Smooth muscle cell (in vitro differentiated cells): Measurements from ENCODE around the gene DCPS. TPM values are rescaled to one million over a fixed set of nuclear protein-coding genes. Genes with fewer than 3 reads are reported as not detected.

Experiments used
- DNase-seq: peaks from one replicate; lab custom pipeline; 2025; ENCODE audit not compliant: unreplicated experiment; lab: John Stamatoyannopoulos, UW
- H2AFZ ChIP-seq: fragments of 200-600 bp; sonication (generic); 2 replicates; pipeline ENCODE4 v1.6.0; 2016; ENCODE audit warnings: antibody characterized with exemption, low read depth, mild to moderate bottlenecking
- H3F3A ChIP-seq: fragments of 200-600 bp; sonication (generic); 2 replicates; pipeline ENCODE4 v1.6.0; 2017; ENCODE audit warnings: antibody characterized with exemption, low read depth
- H3K27ac ChIP-seq: fragments of 200-600 bp; sonication (generic); 2 replicates; pipeline ENCODE4 v1.5.1; 2016; ENCODE audit warnings: low read depth, mild to moderate bottlenecking
- H3K27me3 ChIP-seq: fragments of 200-600 bp; sonication (generic); 2 replicates; pipeline ENCODE4 v1.6.1; 2016; ENCODE audit warnings: low read depth, mild to moderate bottlenecking
- H3K36me3 ChIP-seq: fragments of 200-600 bp; sonication (generic); 2 replicates; pipeline ENCODE4 v1.5.1; 2016; ENCODE audit warnings: low read depth
- H3K4me1 ChIP-seq: fragments of 200-600 bp; sonication (generic); 2 replicates; pipeline ENCODE4 v1.5.1; 2016; ENCODE audit warnings: low read depth
- H3K4me2 ChIP-seq: fragments of 200-600 bp; sonication (generic); 2 replicates; pipeline ENCODE4 v1.6.0; 2016; ENCODE audit warnings: mild to moderate bottlenecking
- H3K4me3 ChIP-seq: fragments of 200-600 bp; sonication (generic); 2 replicates; pipeline ENCODE4 v1.5.1; 2016; ENCODE audit warnings: mild to moderate bottlenecking
- H3K79me2 ChIP-seq: fragments of 200-600 bp; sonication (generic); 2 replicates; pipeline ENCODE4 v1.6.0; 2016; ENCODE audit warnings: low read depth, mild to moderate bottlenecking
- H3K9ac ChIP-seq: fragments of 200-600 bp; sonication (generic); 2 replicates; pipeline ENCODE4 v1.6.0; 2016; ENCODE audit warnings: low read depth
- H3K9me3 ChIP-seq: fragments of 200-600 bp; sonication (generic); replicated peaks from 2 replicates; pipeline ENCODE4 v1.5.1; 2016; ENCODE audit warnings: low read depth
- H4K20me1 ChIP-seq: fragments of 200-600 bp; sonication (generic); 2 replicates; pipeline ENCODE4 v1.6.0; 2016; ENCODE audit warnings: low read depth
- CTCF ChIP-seq: fragments of 200-600 bp; sonication (generic); IDR thresholded peaks from 2 replicates; pipeline ENCODE4 v1.5.1; 2017; ENCODE audit warnings: borderline replicate concordance, mild to moderate bottlenecking, antibody characterized with exemption; ENCODE audit not compliant: insufficient read depth, poor library complexity, severe bottlenecking
- WGBS: methylation state at CpG from one replicate; pipeline ENCODE4 v1.1.7; 2016; ENCODE audit warnings: low lambda C conversion rate; 5-methylcytosine and 5-hydroxymethylcytosine counted together
- polyA plus RNA-seq: library from polyadenylated mRNA; unstranded; fragments of >200 nt; fragmentation: Nextera tagmentation; extraction: Ambion mirVana; gene quantifications from 2 replicates; pipeline ENCODE4 v1.2.1, GENCODE V29; 2016
- total RNA-seq: library from RNA; depleted of rRNA; stranded (reverse); fragments of >200 nt; gene quantifications from 2 replicates; pipeline ENCODE4 v1.2.3, GENCODE V29; 2014

DCPS gene
- total and polyA plus RNA-seq, 2 experiments from 2014 or later = 19.0 to 25.4 TPM

GRCh38 chr11:126279191-126279590 lies 24.7 kb upstream of the DCPS start:
- H3F3A ChIP-seq = no peaks in the 10 kb centered on the region
- H2AFZ ChIP-seq = no peak overlapping the region
- no peak overlapping the region for H3K4me3 ChIP-seq
- 86% methylated on average over 8 of the region's 8 CpGs for WGBS
- no peaks in the 10 kb centered on the region for H3K79me2 ChIP-seq
- no peak overlapping the region for H3K27ac ChIP-seq
- no peak for TF ChIP-seq CTCF
- H3K9ac ChIP-seq = no peak overlapping the region
- no peak overlapping the region for H3K4me2 ChIP-seq
- no peaks in the 10 kb centered on the region for H4K20me1 ChIP-seq
- H3K36me3 ChIP-seq = no peaks in the 10 kb centered on the region
- DNase-seq = no peak
- H3K27me3 ChIP-seq = no peaks in the 10 kb centered on the region
- H3K4me1 ChIP-seq = peaks cover 5% of the 10 kb centered on the region
- no peaks in the 10 kb centered on the region for H3K9me3 ChIP-seq

- peaks cover under 1% of the 10 kb centered on the region for H3K79me2 ChIP-seq
- no peak for DNase-seq
- no peak overlapping the region for H3K27ac ChIP-seq
- TF ChIP-seq CTCF = no peak
- no peaks in the 10 kb centered on the region for H3F3A ChIP-seq
- H2AFZ ChIP-seq = no peak overlapping the region
- H3K4me1 ChIP-seq = peaks cover 5% of the 10 kb centered on the region
- H4K20me1 ChIP-seq = peaks cover 5% of the 10 kb centered on the region
- H3K9me3 ChIP-seq = no peaks in the 10 kb centered on the region
- H3K4me3 ChIP-seq = no peak overlapping the region
- no peak overlapping the region for H3K9ac ChIP-seq
- H3K4me2 ChIP-seq = no peak overlapping the region
- no peaks in the 10 kb centered on the region for H3K27me3 ChIP-seq
- WGBS = 94% methylated on average over 5 of the region's 5 CpGs
- no peaks in the 10 kb centered on the region for H3K36me3 ChIP-seq
These were observed 23.3 kb upstream of the DCPS start for GRCh38 chr11:126280595-126280994.

- Histone ChIP-seq H4K20me1 (peaks cover 5% of the 10 kb centered on the region), H3K9ac (no peak overlapping the region), H3K4me2 (no peak overlapping the region), H3K36me3 (no peaks in the 10 kb centered on the region), H3K27me3 (no peaks in the 10 kb centered on the region), H3K27ac (no peak overlapping the region), H3K79me2 (peaks cover 3% of the 10 kb centered on the region), H3K4me1 (peaks cover 5% of the 10 kb centered on the region), H3K9me3 (no peaks in the 10 kb centered on the region), H3K4me3 (no peak overlapping the region), H2AFZ (no peak overlapping the region), H3F3A (no peaks in the 10 kb centered on the region)
- TF ChIP-seq CTCF = no peak
- 72% methylated on average over 6 of the region's 6 CpGs for WGBS
- no peak for DNase-seq
These were observed 22.6 kb upstream of the DCPS start for GRCh38 chr11:126281245-126281644.

- 97% methylated on average over 10 of the region's 10 CpGs for WGBS
- Histone ChIP-seq H3K79me2 (peaks cover 3% of the 10 kb centered on the region), H3K27ac (no peak overlapping the region)
These were observed 22.1 kb upstream of the DCPS start for GRCh38 chr11:126281666-126282175.

More at GRCh38 chr11:126281666-126282175, 22.1 kb upstream of the DCPS start:
- no peaks in the 10 kb centered on the region for H3K27me3 ChIP-seq
- peak overlapping the region; percentile 91 for H3K4me2 ChIP-seq
- H3K4me1 ChIP-seq = peaks cover 5% of the 10 kb centered on the region
- TF ChIP-seq CTCF = no peak
- no peak for DNase-seq
- H3K4me3 ChIP-seq = no peak overlapping the region
- no peaks in the 10 kb centered on the region for H3K36me3 ChIP-seq
- no peaks in the 10 kb centered on the region for H3F3A ChIP-seq
- no peaks in the 10 kb centered on the region for H3K9me3 ChIP-seq
- H2AFZ ChIP-seq = no peak overlapping the region
- peaks cover 5% of the 10 kb centered on the region for H4K20me1 ChIP-seq
- H3K9ac ChIP-seq = no peak overlapping the region
